Renal cortex interstitium (tissue), 3 donors: Measurements from ENCODE around the gene KIAA0930. TPM values are rescaled to one million over a fixed set of nuclear protein-coding genes. Genes with fewer than 3 reads are reported as not detected.

Source experiments
- polyA plus RNA-seq, 3 donors: library from polyadenylated mRNA; unstranded; fragments of 120-200 nt; gene quantifications; one replicate each; pipeline ENCODE4 v1.2.1, GENCODE V29; 2013; ENCODE audit not compliant: insufficient read length in 3 of 3

Gene KIAA0930
- polyA plus RNA-seq, 3 donors: 20.3 to 30.6 (median 23.4) TPM

Other genes starting within 250 kb of the KIAA0930 start
- 1 to 10 TPM; 4.3 to 7.4 (median 4.5) TPM for gene PHF21B, start 230.9 kb downstream of the KIAA0930 start, polyA plus RNA-seq
- gene NUP50, start 77.0 kb downstream of the KIAA0930 start, polyA plus RNA-seq: 10 to 100 TPM; 52.0 to 60.3 (median 55.6) TPM
- gene UPK3A, start 44.1 kb upstream of the KIAA0930 start, polyA plus RNA-seq: 1 to 10 TPM in 1 of 3 donors, under 1 TPM in 2; 0.65 to 1.3 (median 0.95) TPM
- gene FAM118A, start 69.0 kb upstream of the KIAA0930 start, polyA plus RNA-seq: 10 to 100 TPM; 19.2 to 84.7 (median 35.0) TPM
- under 1 TPM; 0.13 to 0.32 (median 0.20) TPM for gene SMC1B, start 172.7 kb upstream of the KIAA0930 start, polyA plus RNA-seq
- gene RIBC2, start 172.8 kb upstream of the KIAA0930 start, polyA plus RNA-seq: 1 to 10 TPM; 7.2 to 7.7 (median 7.3) TPM